GM10847 (cell line): ENCODE measurements around the gene FEN1.
A peak's percentile ranks its signal among the peaks of the same experiment; 100 is the strongest.

Experiments
- POLR2A ChIP-seq: IDR thresholded peaks from 2 replicates; pipeline ENCODE4 v1.6.1; 2011; ENCODE audit not compliant: insufficient read length; ENCODE audit errors: extremely low read depth

The FEN1 gene

GRCh38 chr11:61833926-61834277 is 41.2 kb downstream of the FEN1 start:
- TF ChIP-seq POLR2A = no peak

- TF ChIP-seq POLR2A = peak; percentile 57
Measured at GRCh38 chr11:61834278-61835048, 41.8 kb downstream of the FEN1 start.

- TF ChIP-seq POLR2A = no peak
Measured at GRCh38 chr11:61836193-61836592, 43.5 kb downstream of the FEN1 start.

- TF ChIP-seq POLR2A = peak; percentile 14
Measured at GRCh38 chr11:61837411-61838005, 44.8 kb downstream of the FEN1 start.

- TF ChIP-seq POLR2A = no peak
Measured at GRCh38 chr11:61838501-61838900, 45.8 kb downstream of the FEN1 start.

- no peak for TF ChIP-seq POLR2A
Measured at GRCh38 chr11:61838921-61839320, 46.2 kb downstream of the FEN1 start.

- no peak for TF ChIP-seq POLR2A
Measured at GRCh38 chr11:61839742-61840141, 47.0 kb downstream of the FEN1 start.

- TF ChIP-seq POLR2A = no peak
Measured at GRCh38 chr11:61840371-61840770, 47.7 kb downstream of the FEN1 start.

- no peak for TF ChIP-seq POLR2A
Measured at GRCh38 chr11:61841636-61842527, 49.2 kb downstream of the FEN1 start.

- no peak for TF ChIP-seq POLR2A
Measured at GRCh38 chr11:61842528-61842820, 49.8 kb downstream of the FEN1 start.

- no peak for TF ChIP-seq POLR2A
Measured at GRCh38 chr11:61844909-61845565, 52.3 kb downstream of the FEN1 start.

- TF ChIP-seq POLR2A = no peak
Measured at GRCh38 chr11:61846362-61847020, 53.8 kb downstream of the FEN1 start.
